Measurements from ENCODE around the gene YY1AP1.

GRCh38 chr1:155719703-155720102 is 31.1 kb upstream of the YY1AP1 start:
- TF ChIP-seq POLR2AphosphoS5 (IDR thresholded peaks at IDR 0.05; ENCODE audit: low read depth): no peak
- no peak for TF ChIP-seq CTCF (IDR thresholded peaks at IDR 0.05; ENCODE audit: insufficient read depth, low read length)
- TF ChIP-seq, protein P1, sequence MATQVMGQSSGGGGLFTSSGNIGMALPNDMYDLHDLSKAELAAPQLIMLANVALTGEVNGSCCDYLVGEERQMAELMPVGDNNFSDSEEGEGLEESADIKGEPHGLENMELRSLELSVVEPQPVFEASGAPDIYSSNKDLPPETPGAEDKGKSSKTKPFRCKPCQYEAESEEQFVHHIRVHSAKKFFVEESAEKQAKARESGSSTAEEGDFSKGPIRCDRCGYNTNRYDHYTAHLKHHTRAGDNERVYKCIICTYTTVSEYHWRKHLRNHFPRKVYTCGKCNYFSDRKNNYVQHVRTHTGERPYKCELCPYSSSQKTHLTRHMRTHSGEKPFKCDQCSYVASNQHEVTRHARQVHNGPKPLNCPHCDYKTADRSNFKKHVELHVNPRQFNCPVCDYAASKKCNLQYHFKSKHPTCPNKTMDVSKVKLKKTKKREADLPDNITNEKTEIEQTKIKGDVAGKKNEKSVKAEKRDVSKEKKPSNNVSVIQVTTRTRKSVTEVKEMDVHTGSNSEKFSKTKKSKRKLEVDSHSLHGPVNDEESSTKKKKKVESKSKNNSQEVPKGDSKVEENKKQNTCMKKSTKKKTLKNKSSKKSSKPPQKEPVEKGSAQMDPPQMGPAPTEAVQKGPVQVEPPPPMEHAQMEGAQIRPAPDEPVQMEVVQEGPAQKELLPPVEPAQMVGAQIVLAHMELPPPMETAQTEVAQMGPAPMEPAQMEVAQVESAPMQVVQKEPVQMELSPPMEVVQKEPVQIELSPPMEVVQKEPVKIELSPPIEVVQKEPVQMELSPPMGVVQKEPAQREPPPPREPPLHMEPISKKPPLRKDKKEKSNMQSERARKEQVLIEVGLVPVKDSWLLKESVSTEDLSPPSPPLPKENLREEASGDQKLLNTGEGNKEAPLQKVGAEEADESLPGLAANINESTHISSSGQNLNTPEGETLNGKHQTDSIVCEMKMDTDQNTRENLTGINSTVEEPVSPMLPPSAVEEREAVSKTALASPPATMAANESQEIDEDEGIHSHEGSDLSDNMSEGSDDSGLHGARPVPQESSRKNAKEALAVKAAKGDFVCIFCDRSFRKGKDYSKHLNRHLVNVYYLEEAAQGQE (IDR thresholded peaks at IDR 0.05; ENCODE audit: insufficient replicate concordance, low read depth): no peak

Measured in HL-60 (cell line).